GM21515 (cell line): ENCODE measurements around the gene CNR1.

ENCODE experiments used
- ATAC-seq: cut with Tn5 transposase; IDR thresholded peaks from one replicate; pipeline ENCODE4 v1.9.1; 2021; ENCODE audit not compliant: unreplicated experiment

CNR1 gene

GRCh38 chr6:88144637-88145297, 21.4 kb downstream of the CNR1 start:
- ATAC-seq, result no peak

DNA sequence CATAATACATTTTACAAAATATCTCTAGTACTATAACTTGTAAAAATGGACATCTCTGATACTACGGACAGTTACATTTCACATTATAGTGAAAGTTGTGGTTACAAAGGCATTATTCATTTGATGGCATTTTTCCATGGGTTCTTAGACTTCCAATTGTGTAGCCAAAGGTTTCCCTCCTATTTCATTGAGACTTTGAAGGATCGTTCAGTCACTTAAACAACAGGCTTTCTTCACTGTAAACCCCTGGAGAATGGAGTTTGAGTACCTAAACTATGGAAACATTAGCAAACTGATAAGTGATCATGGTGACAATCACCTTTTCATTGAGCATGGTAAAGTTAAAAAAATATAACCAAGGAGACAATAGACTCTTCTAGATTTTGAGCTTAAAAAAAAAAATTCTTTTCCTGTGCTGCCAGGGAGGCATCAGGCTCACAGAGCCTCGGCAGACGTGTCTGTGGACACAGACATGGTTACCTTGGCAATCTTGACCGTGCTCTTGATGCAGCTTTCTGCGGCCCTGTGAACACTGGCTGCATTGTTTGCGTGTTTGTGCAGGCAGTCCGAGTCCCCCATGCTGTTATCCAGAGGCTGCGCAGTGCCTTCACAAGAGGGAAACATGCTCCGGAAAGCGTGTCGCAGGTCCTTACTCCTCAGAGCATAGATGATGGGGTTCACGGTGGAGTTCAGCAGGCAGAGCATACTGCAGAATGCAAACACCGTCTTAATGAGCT, 22.6 kb downstream of the CNR1 start:
- no peak for ATAC-seq

- ATAC-seq, result no peak
Measured at GRCh38 chr6:88142297-88142668, 23.9 kb downstream of the CNR1 start.

- peak; percentile 97 for ATAC-seq
Measured at GRCh38 chr6:88141561-88142296, 24.4 kb downstream of the CNR1 start.

DNA sequence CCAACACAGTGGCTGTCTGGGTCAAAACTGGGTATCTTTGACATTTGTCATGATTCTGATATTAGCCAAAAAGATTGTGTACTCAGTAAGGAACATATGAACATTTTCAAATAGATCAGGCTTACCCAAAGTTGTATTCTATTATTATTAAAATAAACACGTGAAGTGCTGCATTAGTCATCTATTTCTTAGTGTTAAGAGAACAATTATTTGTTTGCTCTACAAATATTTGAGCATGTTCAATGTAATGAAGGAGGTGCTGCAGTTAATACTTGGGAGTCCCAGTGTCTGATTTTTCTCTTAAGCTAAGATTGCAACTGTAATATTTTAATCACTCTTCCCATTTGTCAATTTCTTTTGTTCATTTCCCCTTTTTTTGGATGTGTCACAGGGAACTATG, 28.2 kb downstream of the CNR1 start:
- ATAC-seq, result no peak

GRCh38 chr6:88135578-88136114, 30.5 kb downstream of the CNR1 start:
- peak; percentile 74 for ATAC-seq

DNA sequence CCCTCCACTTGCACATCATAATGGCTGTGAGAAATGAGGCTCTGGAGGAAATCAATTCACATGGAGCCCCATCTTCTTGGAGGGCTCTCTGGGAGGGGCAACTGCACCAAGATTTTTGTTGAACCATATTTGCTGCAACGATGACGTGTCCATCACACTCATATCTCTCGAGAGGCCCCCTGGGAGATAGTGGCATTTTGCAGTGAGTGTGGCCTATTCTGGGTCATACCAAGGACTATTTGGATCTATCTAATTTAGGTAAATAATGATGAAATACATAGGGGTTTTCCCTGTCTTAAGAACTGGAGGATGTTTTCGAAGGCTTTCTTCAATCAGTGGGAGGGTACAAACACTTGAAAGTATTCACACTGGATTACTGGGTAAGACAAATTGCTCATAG, 31.6 kb downstream of the CNR1 start:
- no peak for ATAC-seq

- ATAC-seq, result no peak
Measured at GRCh38 chr6:88133718-88134117, 32.4 kb downstream of the CNR1 start.

- ATAC-seq, result no peak
Measured at GRCh38 chr6:88124925-88125557, 41.1 kb downstream of the CNR1 start.

- ATAC-seq, result no peak
Measured at GRCh38 chr6:88120635-88121034, 45.5 kb downstream of the CNR1 start.

GRCh38 chr6:88119769-88120168, 46.4 kb downstream of the CNR1 start:
- no peak for ATAC-seq

DNA sequence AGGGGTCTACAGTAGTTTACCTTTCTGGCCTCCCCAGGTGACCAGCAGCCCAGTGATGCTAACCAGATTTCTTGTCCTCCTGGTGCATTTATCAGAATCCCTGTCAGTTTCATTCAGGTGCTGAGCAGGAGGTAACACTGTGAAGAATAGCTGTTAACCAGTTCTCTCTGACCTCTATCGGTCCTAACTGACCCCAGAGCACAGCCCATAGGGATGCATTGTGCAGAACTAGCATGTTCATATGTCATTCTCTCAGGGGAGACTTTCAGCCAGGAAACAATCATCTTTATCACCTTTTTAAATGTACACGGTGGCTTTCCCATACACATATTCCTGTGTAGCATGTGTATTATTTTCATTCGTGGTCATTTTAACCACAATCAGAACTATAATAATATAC, 49.9 kb downstream of the CNR1 start:
- no peak for ATAC-seq

DNA sequence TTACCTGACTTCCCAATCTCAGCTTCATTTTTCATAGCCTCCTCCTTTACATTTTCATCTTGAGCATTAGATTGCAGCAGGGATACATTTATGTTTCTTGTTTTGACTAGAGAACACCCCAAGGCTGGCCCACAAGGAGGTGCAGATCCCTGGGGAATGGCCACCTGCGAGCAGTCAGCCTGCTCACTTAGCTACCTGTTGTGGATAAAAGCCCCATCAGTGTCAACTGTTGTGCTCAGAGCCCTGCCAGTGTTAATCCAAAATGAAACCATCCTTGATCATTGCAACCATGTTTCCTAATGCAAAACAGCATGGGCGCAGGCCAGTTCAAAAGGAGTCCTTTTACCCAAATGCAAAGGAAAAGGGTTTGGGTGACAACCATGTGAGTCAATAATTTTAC, 50.8 kb downstream of the CNR1 start:
- ATAC-seq, result no peak

GRCh38 chr6:88114838-88115237, 51.3 kb downstream of the CNR1 start:
- no peak for ATAC-seq

DNA sequence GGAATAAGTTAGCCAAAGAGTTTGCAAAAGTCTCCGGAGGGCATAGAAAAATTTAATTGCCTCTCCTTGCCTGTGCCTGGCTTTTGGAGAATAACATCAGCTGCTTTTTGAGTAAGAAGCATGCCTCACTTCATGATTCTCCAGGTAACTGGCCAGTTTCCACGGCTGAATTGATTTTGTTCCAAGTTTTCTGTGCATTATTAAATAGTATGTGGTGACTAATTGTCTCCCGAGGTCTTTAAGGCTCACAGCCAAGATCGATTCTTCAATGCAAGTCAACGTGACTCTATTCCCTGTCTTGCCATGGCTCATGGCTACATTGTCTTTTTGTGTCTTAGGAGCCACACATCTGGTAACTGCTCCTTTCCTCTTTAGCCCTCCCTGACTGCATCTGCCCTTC, 54.2 kb downstream of the CNR1 start:
- ATAC-seq, result no peak

DNA sequence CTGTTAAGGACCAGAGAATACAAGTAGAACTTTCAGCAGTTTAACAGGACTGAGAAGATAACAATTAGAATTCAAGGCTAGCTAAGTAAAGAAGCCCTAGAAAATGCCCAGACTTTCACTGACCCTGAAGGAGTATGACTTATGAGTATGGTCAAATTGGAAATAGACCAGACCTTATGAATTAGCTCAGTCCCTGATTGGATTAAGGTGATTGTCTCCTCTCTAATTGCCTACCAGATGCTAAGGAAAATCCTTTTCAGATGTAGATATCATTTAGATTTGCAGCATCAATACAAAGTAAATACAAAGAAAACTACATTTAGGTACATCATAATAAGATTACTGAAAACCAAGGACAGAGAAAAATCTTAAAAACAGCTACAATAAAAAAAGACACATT, 58.9 kb downstream of the CNR1 start:
- ATAC-seq, result no peak

GRCh38 chr6:88105741-88106340, 60.3 kb downstream of the CNR1 start:
- ATAC-seq, result no peak
